ENCODE results near the gene ZNF565.

ZNF565 gene

DNA sequence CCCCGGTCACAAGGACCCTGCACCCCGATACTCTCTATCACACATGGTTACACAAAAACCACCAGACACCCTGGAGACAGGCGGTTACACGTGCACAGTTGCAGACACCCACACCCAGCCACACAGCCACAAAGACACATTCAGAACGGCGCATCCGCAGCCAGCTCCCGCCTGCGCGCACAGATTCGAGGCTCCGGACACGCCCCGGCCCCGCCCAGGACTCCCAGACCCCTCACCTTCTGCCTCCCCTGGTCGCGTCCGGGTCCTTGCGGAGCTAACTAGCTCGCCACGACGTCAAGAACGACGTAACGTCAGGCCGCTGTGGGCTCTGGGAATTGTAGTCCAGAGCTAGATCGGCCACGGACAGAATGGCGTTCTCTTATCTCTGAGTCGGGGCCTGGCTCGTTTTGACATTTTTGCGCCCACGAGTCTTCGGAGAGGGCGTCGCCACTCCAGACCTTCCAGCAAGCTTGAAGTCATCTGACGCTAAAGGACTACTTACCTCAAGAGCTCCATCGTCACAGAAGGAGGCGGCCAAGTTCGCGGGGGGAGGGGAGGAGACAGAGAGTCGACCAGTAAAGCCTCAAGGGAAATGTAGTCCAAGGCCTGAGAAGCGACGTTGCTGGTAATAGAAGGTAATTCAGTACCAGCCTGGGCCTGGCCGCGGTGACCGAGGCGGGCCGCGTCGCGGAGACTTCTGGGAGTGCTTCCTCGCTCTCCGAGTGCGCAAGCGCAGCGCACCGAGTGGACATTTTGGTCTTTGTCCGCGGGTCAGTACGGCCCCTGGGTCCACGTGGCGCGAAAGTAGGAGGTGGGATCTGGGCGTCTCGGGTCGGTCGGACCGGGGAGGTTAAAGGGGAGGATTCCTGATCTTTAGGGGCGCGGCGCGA is at the start of gene ZNF565, which contains the start of gene ZNF146:
Gene ZNF565, minus strand, starts transcription at position 280 of the 890 bp plus-strand sequence. CDS start 12,680 bp downstream, outside the sequence.
Gene ZNF146, plus strand, starts transcription at position 721 of the 890 bp plus-strand sequence. CDS start 21,335 bp downstream, outside the sequence.
- Histone ChIP-seq H3K4me1 (ENCODE audit: control insufficient read depth, insufficient read depth, low read length) (peaks cover 21% of the 10 kb centered on the region), H3K4me3 (ENCODE audit: low read length in 2 of 2) (peak within 1 kb of the TSS; percentile 96 to 99), H3K27ac (ENCODE audit: low read length) (peak within 1 kb of the TSS; percentile 96), H3K9ac (ENCODE audit: low read length in 2 of 2) (peak within 1 kb of the TSS; percentile 96 to 98), H3K27me3 (ENCODE audit: control insufficient read depth in 1 of 2, insufficient read depth in 2 of 2, low read length in 2 of 2) (no peaks in the 10 kb centered on the region), H3K36me3 (ENCODE audit: control insufficient read depth in 2 of 2, insufficient read depth in 2 of 2, low read length in 2 of 2) (no peaks in the 10 kb centered on the region), H3K9me3 (ENCODE audit: control insufficient read depth in 2 of 2, low read length in 2 of 2) (no peaks in the 10 kb centered on the region)

DNA sequence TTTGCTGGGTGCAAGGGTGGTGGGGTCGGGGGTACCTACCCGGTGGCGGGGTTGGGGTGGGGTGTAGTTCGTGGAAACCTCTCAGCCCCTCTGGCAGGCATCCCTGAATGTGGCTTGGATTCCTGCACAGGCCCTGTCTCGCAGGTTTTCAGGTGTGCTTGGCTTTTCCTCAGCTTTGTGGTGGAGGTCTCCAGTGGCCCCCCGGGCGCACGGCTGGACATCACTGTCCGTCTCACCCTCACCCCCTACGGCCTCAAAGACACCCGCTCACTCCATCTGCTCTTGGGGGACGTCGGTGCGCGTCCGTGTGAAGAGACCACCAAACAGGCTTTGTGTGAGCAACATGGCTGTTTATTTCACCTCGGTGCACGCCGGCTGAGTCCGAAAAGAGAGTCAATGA is 44.7 kb upstream of the ZNF565 start:
- no peaks in the 10 kb centered on the region for H3K9me3 ChIP-seq (ENCODE audit: control insufficient read depth in 2 of 2, low read length in 2 of 2)
- no peak overlapping the region for H3K27ac ChIP-seq (ENCODE audit: low read length)
- no peaks in the 10 kb centered on the region for H3K27me3 ChIP-seq (ENCODE audit: control insufficient read depth in 1 of 2, insufficient read depth in 2 of 2, low read length in 2 of 2)
- peaks cover 3% of the 10 kb centered on the region for H3K4me1 ChIP-seq (ENCODE audit: control insufficient read depth, insufficient read depth, low read length)
- H3K36me3 ChIP-seq (ENCODE audit: control insufficient read depth in 2 of 2, insufficient read depth in 2 of 2, low read length in 2 of 2), result no peaks in the 10 kb centered on the region
- no peak overlapping the region for H3K4me3 ChIP-seq (ENCODE audit: low read length in 2 of 2)
- H3K9ac ChIP-seq (ENCODE audit: low read length in 2 of 2), result no peak overlapping the region

DNA sequence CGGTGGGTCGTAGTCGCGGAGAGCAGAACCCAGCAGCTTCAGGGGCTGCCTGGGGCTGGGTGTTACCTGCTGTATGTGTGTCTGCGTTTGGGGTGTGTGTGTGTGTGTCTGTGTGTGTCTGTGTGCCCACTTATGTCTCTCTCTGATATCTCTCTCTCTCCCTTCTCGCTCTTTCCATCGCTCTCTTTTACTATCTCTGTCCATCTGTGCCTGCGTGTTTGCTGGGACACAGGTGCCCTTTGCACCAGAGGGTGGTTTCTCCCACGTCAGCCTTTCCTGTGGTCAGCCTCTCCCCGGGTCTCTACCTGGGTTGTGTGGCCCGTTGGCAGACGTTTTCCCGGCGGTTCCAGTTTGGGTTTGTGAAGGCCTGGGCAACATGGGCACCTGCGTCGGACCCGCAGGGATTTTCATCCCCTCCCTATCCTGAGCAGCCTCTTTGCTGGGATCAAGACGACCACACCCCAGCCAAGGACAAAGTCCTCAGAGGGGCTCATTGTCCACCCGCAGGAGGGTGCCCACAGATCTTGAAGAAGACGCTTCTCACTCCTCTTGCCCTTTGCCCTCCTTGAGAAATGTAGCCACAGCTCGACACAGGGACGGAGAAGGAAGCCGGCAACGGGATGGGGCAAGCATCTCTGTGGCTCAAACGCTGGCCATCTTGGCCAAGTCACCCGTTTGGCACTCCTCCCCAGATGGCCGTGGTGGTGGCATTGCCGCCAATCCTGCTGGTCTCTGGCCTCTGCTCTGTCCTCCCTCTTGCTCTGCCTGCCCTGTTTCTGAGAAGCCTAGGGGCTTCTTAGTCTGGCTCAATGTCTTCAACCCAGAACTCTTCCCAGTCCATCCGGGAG is 43.8 kb upstream of the ZNF565 start:
- H3K36me3 ChIP-seq (ENCODE audit: control insufficient read depth in 2 of 2, insufficient read depth in 2 of 2, low read length in 2 of 2), result no peaks in the 10 kb centered on the region
- peak overlapping the region in 1 of 2 donors; percentile 51 for H3K9ac ChIP-seq (ENCODE audit: low read length in 2 of 2)
- H3K4me1 ChIP-seq (ENCODE audit: control insufficient read depth, insufficient read depth, low read length), result peaks cover 3% of the 10 kb centered on the region
- no peak overlapping the region for H3K27ac ChIP-seq (ENCODE audit: low read length)
- no peaks in the 10 kb centered on the region for H3K27me3 ChIP-seq (ENCODE audit: control insufficient read depth in 1 of 2, insufficient read depth in 2 of 2, low read length in 2 of 2)
- H3K4me3 ChIP-seq (ENCODE audit: low read length in 2 of 2), result peak overlapping the region; percentile 60 to 72
- no peaks in the 10 kb centered on the region for H3K9me3 ChIP-seq (ENCODE audit: control insufficient read depth in 2 of 2, low read length in 2 of 2)

DNA sequence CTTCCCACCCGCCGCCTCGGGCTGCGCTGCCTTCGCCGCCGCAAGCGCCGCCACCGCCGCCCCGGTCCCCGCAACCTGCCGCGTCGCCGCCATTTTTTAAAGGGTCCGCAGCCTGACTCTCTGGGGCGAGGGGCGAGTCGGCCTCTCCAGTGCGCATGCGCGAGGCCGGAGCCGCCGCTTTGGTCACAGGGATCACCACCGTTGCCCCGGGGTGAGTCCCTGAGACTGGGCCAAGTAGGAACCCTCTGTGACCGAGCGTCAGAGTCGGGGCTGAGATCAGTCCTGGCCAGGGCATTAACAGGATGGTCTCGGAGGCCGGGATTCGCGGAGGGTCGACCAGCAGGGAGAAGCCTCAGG is 43.0 kb upstream of the ZNF565 start:
- Histone ChIP-seq H3K27me3 (ENCODE audit: control insufficient read depth in 1 of 2, insufficient read depth in 2 of 2, low read length in 2 of 2) (no peaks in the 10 kb centered on the region), H3K4me3 (ENCODE audit: low read length in 2 of 2) (peak overlapping the region; percentile 60 to 72), H3K9ac (ENCODE audit: low read length in 2 of 2) (peak overlapping the region; percentile 51 to 62), H3K9me3 (ENCODE audit: control insufficient read depth in 2 of 2, low read length in 2 of 2) (no peaks in the 10 kb centered on the region), H3K36me3 (ENCODE audit: control insufficient read depth in 2 of 2, insufficient read depth in 2 of 2, low read length in 2 of 2) (no peaks in the 10 kb centered on the region), H3K4me1 (ENCODE audit: control insufficient read depth, insufficient read depth, low read length) (peaks cover 3% of the 10 kb centered on the region), H3K27ac (ENCODE audit: low read length) (no peak overlapping the region)

DNA sequence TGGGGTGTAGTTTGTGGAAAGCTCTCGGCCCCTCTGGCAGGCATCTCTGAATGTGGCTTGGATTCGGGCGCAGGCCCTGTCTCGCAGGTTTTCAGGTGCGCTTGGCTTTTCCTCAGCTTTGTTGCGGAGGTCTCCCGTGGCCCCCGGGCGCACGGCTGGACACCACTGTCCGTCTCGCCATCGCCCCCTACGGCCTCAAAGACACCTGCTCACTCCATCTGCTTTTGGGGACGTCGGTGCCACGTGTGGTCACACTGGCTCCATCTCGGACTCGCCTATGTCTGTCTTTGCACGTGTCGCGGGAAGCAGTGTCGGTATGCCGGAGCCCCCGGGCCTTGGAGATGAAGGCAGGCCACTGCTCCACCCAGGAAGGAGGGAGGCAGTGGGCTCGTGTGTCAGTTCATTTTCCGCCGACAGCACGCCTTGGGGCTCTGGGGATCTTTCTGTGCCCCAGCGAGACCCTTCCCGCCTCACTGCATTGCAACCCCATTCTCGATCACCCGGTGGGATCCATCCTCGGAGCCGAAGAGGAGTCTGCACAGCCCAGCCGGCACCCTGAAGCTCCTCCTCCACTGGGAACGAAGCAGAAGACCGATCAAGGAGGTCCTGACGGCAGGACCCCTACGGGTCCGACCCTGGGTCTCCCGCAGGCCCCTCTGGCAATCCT is 42.5 kb upstream of the ZNF565 start:
- Histone ChIP-seq H3K9ac (ENCODE audit: low read length in 2 of 2) (peak overlapping the region; percentile 51 to 62), H3K36me3 (ENCODE audit: control insufficient read depth in 2 of 2, insufficient read depth in 2 of 2, low read length in 2 of 2) (no peaks in the 10 kb centered on the region), H3K9me3 (ENCODE audit: control insufficient read depth in 2 of 2, low read length in 2 of 2) (no peaks in the 10 kb centered on the region), H3K27me3 (ENCODE audit: control insufficient read depth in 1 of 2, insufficient read depth in 2 of 2, low read length in 2 of 2) (no peaks in the 10 kb centered on the region), H3K4me1 (ENCODE audit: control insufficient read depth, insufficient read depth, low read length) (peaks cover 3% of the 10 kb centered on the region), H3K4me3 (ENCODE audit: low read length in 2 of 2) (peak overlapping the region; percentile 60 to 72), H3K27ac (ENCODE audit: low read length) (no peak overlapping the region)

DNA sequence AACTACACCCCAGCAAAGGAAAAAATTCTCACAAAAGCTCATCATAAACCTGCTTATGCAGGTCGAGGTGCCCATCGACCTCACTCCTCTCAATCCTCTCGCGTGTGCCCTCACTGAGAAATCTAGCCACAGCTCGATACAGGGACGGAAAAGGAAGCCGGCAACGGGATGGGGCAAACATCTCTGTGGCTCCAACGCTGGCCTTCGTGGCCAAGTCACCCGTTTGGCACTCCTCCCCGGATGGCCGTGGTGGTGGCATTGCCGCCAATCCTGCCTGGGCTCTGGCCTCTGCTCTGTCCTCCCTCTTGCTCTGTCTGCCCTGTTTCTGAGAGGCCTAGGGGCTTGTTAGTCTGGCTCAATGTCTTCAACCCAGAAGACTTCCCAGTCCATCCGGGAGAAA is 41.6 kb upstream of the ZNF565 start:
- H3K27ac ChIP-seq (ENCODE audit: low read length), result no peak overlapping the region
- peaks cover 3% of the 10 kb centered on the region for H3K4me1 ChIP-seq (ENCODE audit: control insufficient read depth, insufficient read depth, low read length)
- H3K27me3 ChIP-seq (ENCODE audit: control insufficient read depth in 1 of 2, insufficient read depth in 2 of 2, low read length in 2 of 2), result no peaks in the 10 kb centered on the region
- no peaks in the 10 kb centered on the region for H3K9me3 ChIP-seq (ENCODE audit: control insufficient read depth in 2 of 2, low read length in 2 of 2)
- H3K9ac ChIP-seq (ENCODE audit: low read length in 2 of 2), result no peak overlapping the region
- no peak overlapping the region for H3K4me3 ChIP-seq (ENCODE audit: low read length in 2 of 2)
- H3K36me3 ChIP-seq (ENCODE audit: control insufficient read depth in 2 of 2, insufficient read depth in 2 of 2, low read length in 2 of 2), result no peaks in the 10 kb centered on the region

DNA sequence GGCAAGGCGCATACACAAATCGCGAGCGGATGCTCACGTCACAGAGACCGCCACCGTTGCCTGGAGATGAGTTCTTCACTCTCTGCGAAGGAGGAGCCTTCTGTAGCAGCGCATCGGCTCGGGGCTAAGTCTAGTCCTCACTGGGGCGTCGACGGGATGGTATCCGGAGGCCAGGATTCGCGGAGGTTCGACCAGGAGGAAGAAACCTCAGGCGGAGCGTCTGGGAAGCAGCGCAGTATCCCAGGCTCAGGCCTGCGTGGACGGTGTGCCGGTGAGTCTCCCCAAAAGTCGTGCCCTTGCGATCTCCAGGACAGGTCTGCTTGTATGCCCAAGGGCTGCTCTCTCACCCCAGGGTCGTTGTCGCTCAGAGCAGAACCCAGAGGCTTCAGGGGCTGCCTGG is 40.9 kb upstream of the ZNF565 start:
- Histone ChIP-seq H3K27me3 (ENCODE audit: control insufficient read depth in 1 of 2, insufficient read depth in 2 of 2, low read length in 2 of 2) (no peaks in the 10 kb centered on the region), H3K4me1 (ENCODE audit: control insufficient read depth, insufficient read depth, low read length) (peaks cover 3% of the 10 kb centered on the region), H3K9me3 (ENCODE audit: control insufficient read depth in 2 of 2, low read length in 2 of 2) (no peaks in the 10 kb centered on the region), H3K27ac (ENCODE audit: low read length) (no peak overlapping the region), H3K36me3 (ENCODE audit: control insufficient read depth in 2 of 2, insufficient read depth in 2 of 2, low read length in 2 of 2) (no peaks in the 10 kb centered on the region), H3K4me3 (ENCODE audit: low read length in 2 of 2) (no peak overlapping the region), H3K9ac (ENCODE audit: low read length in 2 of 2) (no peak overlapping the region)

DNA sequence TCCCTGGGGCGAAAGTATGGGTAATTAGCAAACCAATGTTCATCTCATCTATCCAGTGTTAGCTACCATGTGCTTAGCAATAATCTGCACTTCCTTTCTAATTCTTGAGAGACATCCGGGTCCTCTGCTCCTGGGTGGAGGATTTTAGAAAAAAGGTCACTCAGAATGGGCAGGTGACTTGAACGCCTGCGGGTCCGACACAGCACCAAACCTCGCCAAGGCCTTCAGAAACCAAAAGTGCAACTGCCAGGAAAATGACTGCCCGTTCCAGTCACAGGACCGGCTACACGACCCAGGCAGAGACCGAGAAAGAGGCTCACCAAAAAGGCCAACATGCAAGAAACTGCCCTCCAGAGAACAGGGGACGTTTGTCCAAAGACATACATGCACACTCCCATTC is 40.4 kb upstream of the ZNF565 start:
- H3K9me3 ChIP-seq (ENCODE audit: control insufficient read depth in 2 of 2, low read length in 2 of 2), result no peaks in the 10 kb centered on the region
- H3K4me3 ChIP-seq (ENCODE audit: low read length in 2 of 2), result no peak overlapping the region
- peaks cover 3% of the 10 kb centered on the region for H3K4me1 ChIP-seq (ENCODE audit: control insufficient read depth, insufficient read depth, low read length)
- H3K36me3 ChIP-seq (ENCODE audit: control insufficient read depth in 2 of 2, insufficient read depth in 2 of 2, low read length in 2 of 2), result no peaks in the 10 kb centered on the region
- H3K9ac ChIP-seq (ENCODE audit: low read length in 2 of 2), result no peak overlapping the region
- no peak overlapping the region for H3K27ac ChIP-seq (ENCODE audit: low read length)
- H3K27me3 ChIP-seq (ENCODE audit: control insufficient read depth in 1 of 2, insufficient read depth in 2 of 2, low read length in 2 of 2), result no peaks in the 10 kb centered on the region

DNA sequence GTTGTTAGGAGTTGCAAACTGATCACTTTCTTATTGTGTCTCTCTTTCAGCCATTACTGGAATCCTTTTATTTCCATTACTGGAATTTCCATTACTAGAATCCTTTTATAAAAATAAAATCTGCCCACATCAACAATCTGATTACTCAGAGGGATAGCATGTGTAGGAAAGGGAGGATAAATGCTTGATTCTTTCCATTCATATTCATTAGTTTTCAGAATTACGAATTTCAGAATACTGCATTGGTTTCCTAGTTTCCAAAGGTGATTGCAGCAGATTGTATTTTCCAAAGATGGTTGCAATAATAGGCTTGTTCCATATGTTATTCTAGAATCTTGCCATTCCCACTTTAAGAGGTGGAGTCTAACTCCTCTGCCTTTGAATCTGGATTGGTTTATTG is 37.6 kb upstream of the ZNF565 start:
- H3K4me1 ChIP-seq (ENCODE audit: control insufficient read depth, insufficient read depth, low read length), result no peaks in the 10 kb centered on the region
- no peaks in the 10 kb centered on the region for H3K36me3 ChIP-seq (ENCODE audit: control insufficient read depth in 2 of 2, insufficient read depth in 2 of 2, low read length in 2 of 2)
- no peaks in the 10 kb centered on the region for H3K9me3 ChIP-seq (ENCODE audit: control insufficient read depth in 2 of 2, low read length in 2 of 2)

DNA sequence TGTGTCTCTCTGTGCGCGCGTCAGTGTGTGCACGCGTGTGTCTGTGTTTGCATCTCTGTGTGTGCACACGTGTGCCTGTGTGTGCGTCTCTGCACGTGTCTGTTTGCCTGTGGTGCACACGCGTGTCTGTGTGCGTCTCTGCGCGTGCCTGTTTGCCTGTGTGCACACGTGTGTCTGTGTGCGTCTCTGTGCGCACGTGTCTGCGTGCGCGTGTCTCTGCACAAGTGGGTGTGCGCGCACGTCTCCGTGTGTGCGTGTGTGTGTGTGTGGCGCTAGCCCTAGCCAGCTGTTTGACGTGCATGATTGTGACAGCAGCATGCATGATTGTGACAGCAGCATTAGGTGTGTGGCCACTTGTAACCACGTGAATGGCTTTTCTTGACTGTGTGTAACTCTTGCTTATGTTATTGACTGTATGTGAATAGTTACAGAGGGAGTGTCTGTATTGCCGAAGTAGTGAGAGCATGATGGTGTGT is 31.6 kb upstream of the ZNF565 start:
- Histone ChIP-seq H3K27ac (ENCODE audit: low read length) (no peak overlapping the region), H3K9me3 (ENCODE audit: control insufficient read depth in 2 of 2, low read length in 2 of 2) (no peaks in the 10 kb centered on the region), H3K4me1 (ENCODE audit: control insufficient read depth, insufficient read depth, low read length) (peaks cover 16% of the 10 kb centered on the region), H3K9ac (ENCODE audit: low read length in 2 of 2) (no peak overlapping the region), H3K4me3 (ENCODE audit: low read length in 2 of 2) (peak overlapping the region; percentile 70 to 75), H3K36me3 (ENCODE audit: control insufficient read depth in 2 of 2, insufficient read depth in 2 of 2, low read length in 2 of 2) (no peaks in the 10 kb centered on the region), H3K27me3 (ENCODE audit: control insufficient read depth in 1 of 2, insufficient read depth in 2 of 2, low read length in 2 of 2) (peaks cover 4 to 9% of the 10 kb centered on the region in 2 donors)

More for the DNA sequence above, 37.6 kb upstream of the ZNF565 start:
- no peak overlapping the region for H3K4me3 ChIP-seq (ENCODE audit: low read length in 2 of 2)
- no peak overlapping the region for H3K9ac ChIP-seq (ENCODE audit: low read length in 2 of 2)
- no peak overlapping the region for H3K27ac ChIP-seq (ENCODE audit: low read length)
- peaks cover 0 to 3% of the 10 kb centered on the region in 2 donors for H3K27me3 ChIP-seq (ENCODE audit: control insufficient read depth in 1 of 2, insufficient read depth in 2 of 2, low read length in 2 of 2)
